ENCODE results near the gene LRP4.

DNA sequence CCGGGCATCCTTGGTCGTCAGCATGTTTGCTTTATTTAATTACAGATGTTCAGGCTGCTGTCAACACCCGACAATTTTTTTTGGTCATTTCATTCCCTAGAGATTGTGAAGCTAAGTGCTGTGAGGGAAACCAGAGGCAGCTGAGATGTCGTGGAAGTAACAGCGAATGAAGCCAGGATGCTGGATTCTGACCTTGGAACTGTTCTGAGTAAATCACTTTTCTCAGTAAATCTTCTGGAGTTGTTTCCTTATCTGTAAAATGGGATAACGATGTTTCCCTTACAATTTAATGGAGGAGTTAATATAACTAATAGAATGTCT, 71.9 kb downstream of the LRP4 start:
- TF ChIP-seq SPI1 (IDR thresholded peaks at IDR 0.05; ENCODE audit: low read depth, low read length) (no peak), POLR2A (IDR thresholded peaks at IDR 0.05; ENCODE audit: low read depth, low read length) (no peak)
